T-helper 1 cell treated with Interleukin-12 subunit alpha and Interleukin-12 subunit beta and Interleukin-4 antibody, amounts not matched to agents 30 ng/mL and 1 ng/mL, for 36 hours (primary cell): ENCODE data around the gene COL9A3. TPM values are rescaled to one million over a fixed set of nuclear protein-coding genes. Genes with fewer than 3 reads are reported as not detected.

ENCODE experiments used
- intact Hi-C: fragments of 100-400 bp; cut with micrococcal nuclease; formaldehyde crosslinking; loops from one replicate; pipeline ENCODE4 v1.15.1; 2024
- total RNA-seq: library from RNA; stranded (reverse); gene quantifications from 2 replicates; pipeline ENCODE4 v1.2.3, GENCODE V29; 2022

Gene COL9A3
- total RNA-seq, 1 donor from 2014 or later, result 0.15 TPM

DNA sequence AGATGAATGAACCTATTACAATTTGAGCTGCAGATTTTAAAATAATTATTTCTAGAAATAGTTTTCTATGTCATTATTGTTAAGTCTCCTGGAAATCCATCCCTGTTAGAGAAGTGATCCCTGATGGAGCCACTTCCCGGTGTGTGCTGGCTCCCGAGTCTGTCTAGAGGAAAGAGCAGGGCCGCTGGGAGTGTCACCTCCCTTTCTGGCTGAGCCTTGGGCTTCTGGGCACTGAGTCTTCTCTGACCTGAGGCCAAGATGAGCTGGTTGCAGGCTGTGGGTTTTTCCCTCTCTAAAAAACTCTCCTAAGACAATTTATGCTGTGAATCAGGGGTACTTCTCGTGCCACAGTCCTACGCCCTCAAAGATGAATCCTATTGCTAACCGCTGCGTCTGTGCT, 73.6 kb downstream of the COL9A3 start:
- intact Hi-C loops, result no loop called here

Other genes starting within 250 kb of the COL9A3 start
- gene SLCO4A1, start 174.5 kb upstream of the COL9A3 start, total RNA-seq, result 41.0 and 41.6 TPM in 2 replicates
- gene NTSR1, start 108.2 kb upstream of the COL9A3 start, total RNA-seq, result not detected in 2 replicates
- gene MRGBP, start 20.6 kb upstream of the COL9A3 start, total RNA-seq, result 11.7 TPM in 2 replicates
- gene OGFR, start 12.2 kb upstream of the COL9A3 start, total RNA-seq, result 82.6 and 90.5 TPM in 2 replicates
- 4.5 and 5.2 TPM in 2 replicates for gene TCFL5, start 44.8 kb downstream of the COL9A3 start, total RNA-seq
- 71.7 and 72.3 TPM in 2 replicates for gene DIDO1, start 109.5 kb downstream of the COL9A3 start, total RNA-seq
- gene GID8, start 121.1 kb downstream of the COL9A3 start, total RNA-seq, result 34.2 and 37.0 TPM in 2 replicates
- 2.5 and 3.2 TPM in 2 replicates for gene SLC17A9, start 135.7 kb downstream of the COL9A3 start, total RNA-seq
- gene BHLHE23, start 189.9 kb downstream of the COL9A3 start, total RNA-seq, result not detected in 2 replicates